SH-SY5Y (cell line): ENCODE results near the gene NTRK1.

ENCODE experiments used
- GATA2 ChIP-seq: IDR thresholded peaks from 2 replicates; pipeline ENCODE4 v1.6.1; 2011; ENCODE audit warnings: mild to moderate bottlenecking, low read depth, low read length
- GATA3 ChIP-seq: IDR thresholded peaks from 2 replicates; pipeline ENCODE4 v1.6.1; 2011; ENCODE audit warnings: low read depth, mild to moderate bottlenecking, low read length, moderate library complexity

The NTRK1 gene

DNA sequence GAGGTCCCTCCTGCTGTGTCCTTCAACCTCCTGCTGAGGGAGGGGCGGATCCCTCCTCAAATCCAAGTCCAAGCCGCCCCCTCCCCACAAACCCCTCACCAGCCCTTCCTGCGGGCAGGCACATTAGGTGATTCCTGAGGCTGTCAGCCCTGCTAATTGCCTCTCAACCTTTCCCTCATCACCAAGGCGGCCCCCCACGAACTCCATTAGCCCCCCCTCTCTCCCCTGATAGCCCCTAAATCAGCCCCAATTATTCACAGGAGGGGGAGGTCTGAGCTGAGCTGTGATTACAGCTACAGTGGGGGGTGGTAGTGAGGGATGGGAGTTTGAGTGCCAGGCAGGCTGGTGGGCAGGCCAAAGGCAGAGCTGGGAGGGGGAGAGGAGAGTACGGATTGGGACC lies 27.1 kb downstream of the NTRK1 start:
- TF ChIP-seq GATA3 (no peak), GATA2 (no peak)

DNA sequence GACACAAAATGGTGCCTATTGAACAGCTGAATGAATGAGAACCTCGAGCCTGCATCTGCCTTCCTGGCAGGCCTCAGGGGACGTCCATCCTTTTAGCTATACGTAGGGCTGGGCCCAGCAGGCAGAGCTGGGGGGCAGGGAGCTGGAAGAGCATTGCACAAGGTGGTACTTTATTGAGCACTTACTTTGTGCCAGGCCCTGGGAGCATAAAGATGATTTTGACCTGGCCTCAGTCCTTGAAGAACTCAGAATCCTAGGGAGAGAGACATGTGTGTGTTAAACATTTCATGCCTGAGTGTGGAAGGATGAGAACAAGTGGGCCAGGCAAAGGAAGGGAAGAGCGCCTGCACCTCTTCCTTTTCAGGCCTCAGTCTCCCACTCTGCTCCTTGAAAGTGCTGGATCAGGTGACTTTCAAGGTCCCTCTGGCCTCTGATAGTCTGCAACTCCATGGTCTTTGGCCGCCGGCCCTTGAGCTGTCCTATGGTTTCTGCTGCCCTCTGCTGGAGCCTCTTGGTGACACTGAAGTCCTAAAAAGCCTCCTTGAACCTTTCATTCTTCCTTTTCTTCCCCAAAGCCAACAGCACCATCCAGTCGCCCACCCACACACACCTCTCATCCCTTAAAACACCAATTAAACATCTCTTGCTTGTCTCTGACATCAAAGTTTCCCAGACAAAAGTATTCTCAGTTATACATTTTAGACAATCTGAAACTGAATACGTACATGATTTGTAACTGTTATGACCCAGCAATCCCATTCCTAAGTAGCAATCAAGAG lies 29.3 kb downstream of the NTRK1 start:
- TF ChIP-seq GATA3 = no peak

DNA sequence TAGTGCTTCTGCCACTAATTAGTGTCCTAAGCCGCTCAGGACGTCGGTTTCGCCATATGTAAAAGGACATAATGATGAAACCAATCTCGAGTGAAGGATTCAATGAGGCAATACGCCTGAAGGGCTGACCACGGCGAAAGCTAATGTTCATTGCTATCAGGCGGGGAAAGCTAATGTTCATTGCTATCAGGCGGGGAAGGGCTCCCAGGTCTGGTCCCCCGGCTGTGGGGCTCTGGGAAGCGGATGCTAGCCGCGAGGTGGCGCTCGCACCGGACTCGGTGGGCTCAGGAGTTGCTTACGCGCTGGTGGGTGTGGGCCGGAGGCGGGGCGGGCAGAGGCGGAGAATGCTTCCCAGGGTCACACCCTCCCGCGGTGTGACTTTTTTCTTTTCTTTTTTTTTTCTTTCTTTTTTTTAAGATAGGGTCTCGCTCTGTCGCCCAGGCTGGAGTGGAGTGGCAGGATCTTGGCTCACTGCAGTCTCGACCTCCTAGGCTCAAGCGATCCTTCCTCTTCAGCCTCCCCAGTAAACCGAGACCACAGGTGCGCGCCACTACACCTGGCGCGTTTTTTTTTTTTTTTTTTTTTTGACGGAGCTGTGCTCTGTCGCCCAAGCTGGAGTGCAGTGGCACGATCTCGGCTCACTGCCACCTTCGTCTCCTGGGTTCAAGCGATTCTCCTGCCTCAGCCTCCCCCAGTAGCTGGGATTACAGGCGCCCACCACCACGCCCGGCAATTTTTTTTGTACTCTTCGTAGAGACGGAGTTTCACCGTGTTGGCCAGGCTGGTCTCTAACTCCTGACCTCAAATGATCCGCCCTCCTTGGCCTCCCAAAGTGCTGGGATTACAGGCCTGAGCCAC lies 31.8 kb downstream of the NTRK1 start:
- TF ChIP-seq GATA2 (no peak), GATA3 (no peak)

- TF ChIP-seq GATA3 = no peak
- no peak for TF ChIP-seq GATA2
Measured at GRCh38 chr1:156893048-156893953, 32.6 kb downstream of the NTRK1 start, which contains the start of gene PEAR1. Gene PEAR1, plus strand, starts transcription at chr1:156893718. Its CDS starts 10,209 bp downstream, at chr1:156903927.

DNA sequence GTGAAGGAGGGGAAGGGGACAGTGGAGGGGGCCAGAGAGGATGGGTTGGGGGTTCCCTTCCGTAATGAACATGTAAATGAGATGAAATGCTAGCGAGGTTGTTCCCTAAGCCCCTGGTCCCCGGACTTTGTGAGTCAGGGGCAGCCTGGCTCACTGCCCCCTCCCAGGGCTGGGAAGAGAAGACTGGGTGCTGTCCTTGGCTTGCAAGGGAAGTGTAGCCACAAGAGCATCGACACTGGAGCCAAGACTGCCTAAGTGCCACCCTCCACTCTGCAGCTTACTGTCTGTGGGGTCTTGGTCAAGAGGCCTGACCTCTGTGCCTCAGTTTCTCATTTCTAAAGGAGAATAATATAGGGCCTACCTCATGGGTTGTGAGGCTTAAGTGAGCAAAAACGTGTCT lies 33.3 kb downstream of the NTRK1 start:
- TF ChIP-seq GATA2 (no peak), GATA3 (no peak)

GRCh38 chr1:156894711-156895454 lies 34.2 kb downstream of the NTRK1 start:
- TF ChIP-seq GATA2 (no peak), GATA3 (no peak)

DNA sequence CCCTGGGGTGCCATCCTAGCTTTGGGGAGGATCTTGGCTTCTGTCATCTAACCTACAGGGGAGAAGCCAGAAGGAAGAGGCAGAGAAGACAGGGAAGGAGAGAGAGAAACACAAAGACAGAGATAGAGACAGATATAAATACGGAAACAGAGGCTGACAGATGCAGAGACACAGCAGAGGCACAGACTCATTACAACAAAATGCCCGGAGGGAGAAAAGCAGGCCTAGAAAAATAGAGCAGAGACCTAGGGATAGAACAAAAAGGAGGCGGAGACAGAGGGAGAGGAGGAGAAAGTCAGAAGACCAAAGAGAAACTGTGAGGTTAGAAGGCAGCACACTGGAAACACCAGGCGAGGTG lies 34.8 kb downstream of the NTRK1 start:
- TF ChIP-seq GATA2 = no peak
- no peak for TF ChIP-seq GATA3

GRCh38 chr1:156895927-156896326 lies 35.3 kb downstream of the NTRK1 start:
- no peak for TF ChIP-seq GATA2
- TF ChIP-seq GATA3 = no peak

- TF ChIP-seq GATA3 = no peak
- TF ChIP-seq GATA2 = no peak
Measured at GRCh38 chr1:156896490-156897033, 35.9 kb downstream of the NTRK1 start.

- no peak for TF ChIP-seq GATA3
Measured at GRCh38 chr1:156897078-156897825, 36.6 kb downstream of the NTRK1 start.

DNA sequence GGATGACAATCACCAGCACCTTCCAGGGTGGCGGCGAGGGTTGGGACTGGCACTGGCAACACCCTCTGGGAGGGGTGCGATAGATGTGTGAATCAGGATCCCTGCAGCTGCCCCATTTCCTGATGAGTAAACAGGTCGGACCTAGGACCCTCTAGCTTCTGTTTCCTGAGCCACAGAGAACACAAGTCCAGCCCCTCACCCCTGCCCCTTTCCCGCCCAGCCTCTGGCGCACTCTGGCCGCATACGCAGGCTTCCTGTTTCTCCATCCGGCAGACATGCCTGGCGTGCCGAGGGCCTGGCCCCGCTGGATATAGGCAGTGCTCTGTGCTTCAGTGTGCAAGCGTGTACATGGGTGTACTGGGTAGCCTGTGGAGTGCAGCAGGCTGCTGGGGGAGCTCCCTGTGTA lies 37.5 kb downstream of the NTRK1 start:
- TF ChIP-seq GATA2 = no peak
- TF ChIP-seq GATA3 = no peak

GRCh38 chr1:156898971-156899664 lies 38.5 kb downstream of the NTRK1 start:
- TF ChIP-seq GATA3 (no peak), GATA2 (no peak)
